Epithelial cell of proximal tubule (primary cell): ENCODE measurements around the gene PWWP2B. TPM values are rescaled to one million over a fixed set of nuclear protein-coding genes. Genes with fewer than 3 reads are reported as not detected.

ENCODE experiments used
- DNase-seq: peaks from one replicate; pipeline ENCODE4 v3.0.0-alpha.2; 2011; ENCODE audit warnings: low read depth
- H3K4me3 ChIP-seq: 2 replicates; pipeline ENCODE4 v1.5.1; 2011; ENCODE audit warnings: low read depth, mild to moderate bottlenecking, low read length
- CTCF ChIP-seq: conservative IDR thresholded peaks from 2 replicates; pipeline ENCODE4 v1.5.1; 2012; ENCODE audit warnings: low read depth, mild to moderate bottlenecking, low read length
- total RNA-seq: library from RNA; depleted of rRNA; stranded (reverse); fragments of >200 nt; gene quantifications from 2 replicates; pipeline ENCODE4 v1.2.3, GENCODE V29; 2015

PWWP2B gene
- total RNA-seq, 1 donor from 2014 or later = 11.0 TPM

DNA sequence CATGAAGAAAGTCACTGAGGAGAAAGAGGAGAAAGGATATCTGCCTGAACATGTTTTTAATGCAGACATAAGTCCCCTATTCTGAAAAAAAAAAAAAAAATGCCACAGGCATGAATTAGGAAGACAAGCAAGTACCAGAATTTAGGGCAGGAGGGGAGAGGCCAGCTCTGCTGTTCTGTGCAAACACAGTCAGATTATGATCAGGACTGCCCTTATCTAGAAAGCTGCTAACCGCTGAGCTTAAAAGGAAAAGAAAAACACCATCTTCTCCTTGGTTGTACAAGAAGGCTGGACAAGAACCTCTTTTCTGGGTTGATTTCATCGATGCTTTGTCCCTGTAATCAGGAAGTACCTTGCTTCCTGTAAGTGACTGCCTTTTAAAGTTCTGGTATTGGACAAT lies 15.3 kb upstream of the PWWP2B start:
- TF ChIP-seq CTCF = no peak
- no peak overlapping the region for H3K4me3 ChIP-seq
- DNase-seq = no peak

- DNase-seq = no peak
- no peak for TF ChIP-seq CTCF
- H3K4me3 ChIP-seq = no peak overlapping the region
Measured at GRCh38 chr10:132382231-132382922, 14.6 kb upstream of the PWWP2B start.

- TF ChIP-seq CTCF = no peak
- H3K4me3 ChIP-seq = no peak overlapping the region
- no peak for DNase-seq
Measured at GRCh38 chr10:132383101-132383500, 13.9 kb upstream of the PWWP2B start.

DNA sequence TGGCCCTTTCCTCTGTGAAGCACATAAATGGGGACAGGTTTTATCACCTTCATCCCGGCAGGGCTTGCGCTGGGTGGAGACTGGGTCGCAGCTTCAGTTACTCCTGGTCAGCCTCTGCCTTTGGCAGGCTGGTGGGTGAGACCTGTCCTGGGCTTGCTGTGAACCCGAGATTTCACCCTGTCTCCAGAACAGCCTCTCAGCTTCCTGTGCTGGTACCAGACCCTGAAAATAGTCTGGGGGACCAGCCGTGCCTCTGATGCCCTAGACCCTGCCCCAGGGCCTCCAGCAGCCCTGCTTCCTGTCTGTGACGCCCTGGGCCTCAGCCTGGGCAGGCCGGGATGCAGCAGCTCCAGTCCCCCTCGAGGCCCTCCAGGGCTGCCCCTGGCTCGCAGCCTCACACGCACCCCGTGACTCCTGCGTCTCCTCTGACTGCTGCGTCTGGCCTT lies 13.2 kb upstream of the PWWP2B start:
- no peak for DNase-seq

GRCh38 chr10:132384618-132385388 lies 12.2 kb upstream of the PWWP2B start:
- H3K4me3 ChIP-seq = no peak overlapping the region
- no peak for TF ChIP-seq CTCF
- no peak for DNase-seq

More for the DNA sequence above, 13.2 kb upstream of the PWWP2B start:
- no peak overlapping the region for H3K4me3 ChIP-seq
- TF ChIP-seq CTCF = no peak

- no peak for DNase-seq
- TF ChIP-seq CTCF = no peak
- H3K4me3 ChIP-seq = no peak overlapping the region
Measured at GRCh38 chr10:132385389-132385667, 11.7 kb upstream of the PWWP2B start.
